SK-N-SH (cell line): Measurements from ENCODE around the gene ZFP36L1. TPM values are rescaled to one million over a fixed set of nuclear protein-coding genes. Genes with fewer than 3 reads are reported as not detected.

Experiments used
- CTCF ChIA-PET: fragments of 300-600, 350-600 bp; formaldehyde crosslinking; extraction: SDS; loops from one replicate; lab custom pipeline; 2021; lab: Yijun Ruan, JAX
- POLR2A ChIA-PET: fragments of 350-600 bp; sonication (Branson Sonifier 250); formaldehyde crosslinking; extraction: SDS; loops from one replicate; lab custom pipeline; 2020; ENCODE audit warnings: antibody characterized with exemption, inconsistent platforms; lab: Yijun Ruan, JAX
- DNase-seq: peaks from one replicate; pipeline ENCODE4 v3.0.0; 2012
- H2AFZ ChIP-seq: fragments of 200-600 bp; sonication (generic); 2 replicates; pipeline ENCODE4 v1.8.1; 2016; ENCODE audit warnings: antibody characterized with exemption, mild to moderate bottlenecking, low read depth
- H3F3A ChIP-seq: fragments of 200-600 bp; sonication (generic); replicated peaks from 2 replicates; pipeline ENCODE3; 2016; ENCODE audit warnings: antibody characterized with exemption, mild to moderate bottlenecking; ENCODE audit not compliant: insufficient read depth
- H3K27ac ChIP-seq, 2 experiments: fragments of 200-500 bp in 1 of 2; fragments of 200-600 bp in 1 of 2; sonication (Bioruptor generic) in 1 of 2; sonication (generic), shearing (Covaris generic) in 1 of 2; 2 replicates each; pipeline versions ENCODE4 v1.5.1 to v1.6.1; 2014 to 2016; ENCODE audit warnings: low read depth in 2 of 2, inconsistent platforms in 1 of 2, low read length in 1 of 2, mild to moderate bottlenecking in 1 of 2, mixed read lengths in 1 of 2
- H3K27me3 ChIP-seq: fragments of 200-600 bp; sonication (generic), shearing (Covaris generic); 2 replicates; pipeline ENCODE4 v1.6.1; 2016; ENCODE audit warnings: mixed run types; ENCODE audit not compliant: insufficient read depth
- H3K36me3 ChIP-seq, 2 experiments: fragments of 200-500 bp in 1 of 2; fragments of 200-600 bp in 1 of 2; sonication (Bioruptor generic) in 1 of 2; sonication (generic) in 1 of 2; replicated peaks in 1 of 2; 2 replicates each; pipeline versions ENCODE3 to v1.5.1; 2014 to 2016; ENCODE audit warnings: low read length in 1 of 2, mild to moderate bottlenecking in 1 of 2; ENCODE audit not compliant: insufficient read depth in 2 of 2, control insufficient read depth in 1 of 2
- H3K4me1 ChIP-seq, 2 experiments: fragments of 200-500 bp in 1 of 2; fragments of 200-600 bp in 1 of 2; sonication (Bioruptor generic) in 1 of 2; sonication (generic), shearing (Covaris generic) in 1 of 2; 2 replicates each; pipeline versions ENCODE4 v1.5.1 to v1.6.1; 2014 to 2016; ENCODE audit warnings: low read depth in 1 of 2, low read length in 1 of 2, mixed run types in 1 of 2; ENCODE audit not compliant: insufficient read depth in 2 of 2, control insufficient read depth in 1 of 2
- H3K4me2 ChIP-seq: fragments of 200-600 bp; sonication (generic), shearing (Covaris generic); 2 replicates; pipeline ENCODE4 v1.6.1; 2017; ENCODE audit warnings: mixed run types
- H3K4me3 ChIP-seq, 2 experiments: fragments of 200-500 bp in 1 of 2; fragments of 200-600 bp in 1 of 2; sonication (Bioruptor generic) in 1 of 2; sonication (generic), shearing (Covaris generic) in 1 of 2; 2 replicates each; pipeline versions ENCODE4 v1.5.1 to v1.8.1; 2014 to 2016; ENCODE audit warnings: low read depth in 2 of 2, inconsistent platforms in 1 of 2, low read length in 1 of 2, mild to moderate bottlenecking in 1 of 2, mixed read lengths in 1 of 2, moderate library complexity in 1 of 2
- H3K79me2 ChIP-seq: fragments of 200-600 bp; sonication (generic); 2 replicates; pipeline ENCODE4 v1.8.1; 2017; ENCODE audit warnings: mild to moderate bottlenecking; ENCODE audit not compliant: insufficient read depth
- H3K9ac ChIP-seq: fragments of 200-600 bp; sonication (generic); 2 replicates; pipeline ENCODE4 v1.6.1; 2017; ENCODE audit warnings: mixed run types
- H3K9me2 ChIP-seq: fragments of 200-600 bp; sonication (generic); 2 replicates; pipeline ENCODE4 v1.6.1; 2017; ENCODE audit warnings: mixed run types
- H3K9me3 ChIP-seq: fragments of 200-600 bp; sonication (generic); 2 replicates; pipeline ENCODE4 v1.6.1; 2017; ENCODE audit warnings: mixed run types, mild to moderate bottlenecking, moderate library complexity
- H4K20me1 ChIP-seq: fragments of 200-600 bp; sonication (generic); 2 replicates; pipeline ENCODE4 v1.6.1; 2017; ENCODE audit warnings: mild to moderate bottlenecking, mixed run types; ENCODE audit not compliant: insufficient read depth
- ELF1 ChIP-seq: IDR thresholded peaks from 2 replicates; pipeline ENCODE4 v1.4.0; 2012
- EZH2phosphoT487 ChIP-seq: fragments of 200-600 bp; sonication (generic); IDR thresholded peaks from 2 replicates; pipeline ENCODE4 v1.6.1; 2017; ENCODE audit warnings: low read depth, mixed run types, mild to moderate bottlenecking, antibody characterized with exemption, moderate library complexity, borderline replicate concordance
- FOSL2 ChIP-seq: IDR thresholded peaks from 2 replicates; pipeline ENCODE4 v1.4.0; 2012; ENCODE audit warnings: low read depth, mild to moderate bottlenecking, moderate library complexity, borderline replicate concordance
- FOXJ3 ChIP-seq: sonication (generic); formaldehyde crosslinking; IDR thresholded peaks from 2 replicates; pipeline ENCODE4 v1.5.1; 2020; ENCODE audit warnings: mild to moderate bottlenecking, missing genetic modification reagents
- JUND ChIP-seq: IDR thresholded peaks from 2 replicates; pipeline ENCODE4 v1.4.0; 2012
- MAX ChIP-seq: IDR thresholded peaks from 2 replicates; pipeline ENCODE4 v1.4.0; 2012; ENCODE audit warnings: low read depth
- MEF2A ChIP-seq: IDR thresholded peaks from 2 replicates; pipeline ENCODE4 v1.4.0; 2012; ENCODE audit warnings: low read depth, borderline replicate concordance
- NFIC ChIP-seq: IDR thresholded peaks from 2 replicates; pipeline ENCODE4 v1.4.0; 2012; ENCODE audit warnings: borderline replicate concordance
- RCOR1 ChIP-seq: fragments of 150-350 bp; IDR thresholded peaks from 2 replicates; pipeline ENCODE4 v1.6.1; 2017; ENCODE audit warnings: antibody characterized with exemption, low read length
- REST ChIP-seq: IDR thresholded peaks from 2 replicates; pipeline ENCODE4 v1.6.1; 2012; ENCODE audit warnings: mild to moderate bottlenecking, low read depth, low read length, moderate library complexity
- SIN3A ChIP-seq: IDR thresholded peaks from 2 replicates; pipeline ENCODE4 v1.6.1; 2012; ENCODE audit warnings: low read depth, mild to moderate bottlenecking, low read length, moderate library complexity, borderline replicate concordance
- SMC3 ChIP-seq: IDR thresholded peaks from 2 replicates; pipeline ENCODE4 v1.6.1; 2012; ENCODE audit warnings: low read depth, low read length, improper control_type of control experiment
- TAF1 ChIP-seq: IDR thresholded peaks from 2 replicates; pipeline ENCODE4 v1.6.1; 2012; ENCODE audit warnings: low read depth, mild to moderate bottlenecking, low read length, moderate library complexity, borderline replicate concordance
- USF2 ChIP-seq: fragments of 150-350 bp; IDR thresholded peaks from 2 replicates; pipeline ENCODE4 v1.6.1; 2017; ENCODE audit warnings: antibody characterized with exemption, low read length, low read depth, borderline replicate concordance
- YY1 ChIP-seq: IDR thresholded peaks from 2 replicates; pipeline ENCODE4 v1.4.0; 2012; ENCODE audit warnings: low read depth, mild to moderate bottlenecking
- WGBS: methylation state at CpG from one replicate; pipeline ENCODE4 v1.1.6; 2017; ENCODE audit warnings: low lambda C conversion rate; 5-methylcytosine and 5-hydroxymethylcytosine counted together
- polyA plus RNA-seq, 3 experiments: library from polyadenylated mRNA; depleted of rRNA; stranded (reverse); fragments of >200 nt; gene quantifications; 2 replicates each; pipeline ENCODE4 v1.2.3, GENCODE V29; 2012
- TF ChIP-seq, protein P1 (sequence below): IDR thresholded peaks from 2 replicates; pipeline ENCODE4 v1.4.0; 2012; ENCODE audit warnings: low read depth, borderline replicate concordance

ZFP36L1 gene
- polyA plus RNA-seq, 1 of the 3 experiments (the other 2 are of a cell fraction) = 16.5 TPM

- TF ChIP-seq, protein P1, sequence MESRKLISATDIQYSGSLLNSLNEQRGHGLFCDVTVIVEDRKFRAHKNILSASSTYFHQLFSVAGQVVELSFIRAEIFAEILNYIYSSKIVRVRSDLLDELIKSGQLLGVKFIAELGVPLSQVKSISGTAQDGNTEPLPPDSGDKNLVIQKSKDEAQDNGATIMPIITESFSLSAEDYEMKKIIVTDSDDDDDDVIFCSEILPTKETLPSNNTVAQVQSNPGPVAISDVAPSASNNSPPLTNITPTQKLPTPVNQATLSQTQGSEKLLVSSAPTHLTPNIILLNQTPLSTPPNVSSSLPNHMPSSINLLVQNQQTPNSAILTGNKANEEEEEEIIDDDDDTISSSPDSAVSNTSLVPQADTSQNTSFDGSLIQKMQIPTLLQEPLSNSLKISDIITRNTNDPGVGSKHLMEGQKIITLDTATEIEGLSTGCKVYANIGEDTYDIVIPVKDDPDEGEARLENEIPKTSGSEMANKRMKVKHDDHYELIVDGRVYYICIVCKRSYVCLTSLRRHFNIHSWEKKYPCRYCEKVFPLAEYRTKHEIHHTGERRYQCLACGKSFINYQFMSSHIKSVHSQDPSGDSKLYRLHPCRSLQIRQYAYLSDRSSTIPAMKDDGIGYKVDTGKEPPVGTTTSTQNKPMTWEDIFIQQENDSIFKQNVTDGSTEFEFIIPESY = no peak
- TF ChIP-seq SMC3 = no peak
- no peak for TF ChIP-seq JUND
- no peak for TF ChIP-seq SIN3A
- no peak for TF ChIP-seq MAX
- TF ChIP-seq RCOR1 = no peak
- no peak for TF ChIP-seq NFIC
- TF ChIP-seq ELF1 = no peak
- TF ChIP-seq FOSL2 = no peak
Measured at GRCh38 chr14:68770051-68770450, 22.8 kb downstream of the ZFP36L1 start (continued).

- Histone ChIP-seq H2AFZ (no peak overlapping the region), H3K4me1 (peaks cover 0 to 2% of the 10 kb centered on the region in 2 experiments; a peak in 2 of 4 replicates), H3K9me3 (no peaks in the 10 kb centered on the region), H3F3A (no peaks in the 10 kb centered on the region), H3K79me2 (no peaks in the 10 kb centered on the region), H3K36me3 (no peaks in the 10 kb centered on the region), H3K4me2 (no peak overlapping the region), H3K27ac (no peak overlapping the region), H3K9ac (no peak overlapping the region), H4K20me1 (no peaks in the 10 kb centered on the region), H3K4me3 (no peak overlapping the region), H3K27me3 (no peaks in the 10 kb centered on the region), H3K9me2 (no peaks in the 10 kb centered on the region)
- DNase-seq = no peak
- CTCF ChIA-PET = no interaction called here
- TF ChIP-seq YY1 = no peak
- no peak for TF ChIP-seq FOXJ3 (CRISPR knock-in tag)
- TF ChIP-seq MEF2A = no peak
- no peak for TF ChIP-seq TAF1
- no peak for TF ChIP-seq FOSL2
- no peak for TF ChIP-seq ELF1
- TF ChIP-seq SMC3 = no peak
- TF ChIP-seq RCOR1 = no peak
- TF ChIP-seq REST = no peak
- TF ChIP-seq, protein P1 = no peak
- TF ChIP-seq NFIC = no peak
- no peak for TF ChIP-seq USF2
- no peak for TF ChIP-seq EZH2phosphoT487
- 79% methylated on average over 7 of the region's 7 CpGs for WGBS
- POLR2A ChIA-PET = no interaction called here
Measured at GRCh38 chr14:68768316-68768715, 24.6 kb downstream of the ZFP36L1 start.
